ENCODE data around the gene IL34. TPM values are rescaled to one million over a fixed set of nuclear protein-coding genes. Genes with fewer than 3 reads are reported as not detected.

The IL34 gene
- total RNA-seq, 4 donors from 2014 or later = 1.1 to 1.4 TPM; not detected in 2

GRCh38 chr16:70601576-70602575, 44.5 kb upstream of the IL34 start:
- Histone ChIP-seq H3K27ac (no peak overlapping the region), H3K4me1 (no peaks in the 10 kb centered on the region), H3K36me3 (no peaks in the 10 kb centered on the region), H3K27me3 (no peaks in the 10 kb centered on the region), H3K9me3 (no peaks in the 10 kb centered on the region), H3K4me3 (no peak overlapping the region)
- intact Hi-C loops (cut with DNase I; ENCODE audit: low total_unique reads) (no loop called here), in situ Hi-C loops (cut with MboI; ENCODE audit: low pct_ligation_motif_present in 1 of 4, low pct_unique_long_range_greater_than_20kb in 1 of 4, low sequenced_read_pairs in 3 of 4) (no loop called here)
- WGBS, 2 donors (ENCODE audit: low coverage in 1 of 2) = 40 to 75% methylated on average over 3 to 8 of the region's 8 CpGs
- TF ChIP-seq POLR2AphosphoS5 (IDR thresholded peaks at IDR 0.05) (no peak), EP300 (IDR thresholded peaks at IDR 0.05; ENCODE audit: low read depth) (no peak), CTCF (IDR thresholded peaks at IDR 0.05) (no peak), POLR2A (IDR thresholded peaks at IDR 0.05) (no peak)
- DNase-seq = no peak

GRCh38 chr16:70602831-70603230, 43.5 kb upstream of the IL34 start:
- no peak for DNase-seq
- intact Hi-C loops (cut with DNase I; ENCODE audit: low total_unique reads) = no loop called here
- Histone ChIP-seq H3K27me3 (no peaks in the 10 kb centered on the region), H3K36me3 (no peaks in the 10 kb centered on the region), H3K4me1 (no peaks in the 10 kb centered on the region), H3K9me3 (no peaks in the 10 kb centered on the region), H3K4me3 (no peak overlapping the region), H3K27ac (no peak overlapping the region)
- in situ Hi-C loops (cut with MboI; ENCODE audit: low pct_ligation_motif_present in 1 of 4, low pct_unique_long_range_greater_than_20kb in 1 of 4, low sequenced_read_pairs in 3 of 4) = no loop called here
- no peak for TF ChIP-seq POLR2AphosphoS5 (IDR thresholded peaks at IDR 0.05)
- TF ChIP-seq EP300 (IDR thresholded peaks at IDR 0.05; ENCODE audit: low read depth) = no peak
- TF ChIP-seq CTCF (IDR thresholded peaks at IDR 0.05) = no peak
- TF ChIP-seq POLR2A (IDR thresholded peaks at IDR 0.05) = no peak
- WGBS, 2 donors (ENCODE audit: low coverage in 1 of 2) = 78 to 86% methylated on average over 5 to 8 of the region's 8 CpGs

- Histone ChIP-seq H3K27me3 (no peaks in the 10 kb centered on the region), H3K4me1 (no peaks in the 10 kb centered on the region), H3K9me3 (no peaks in the 10 kb centered on the region), H3K27ac (no peak overlapping the region), H3K4me3 (no peak overlapping the region), H3K36me3 (no peaks in the 10 kb centered on the region)
- TF ChIP-seq POLR2AphosphoS5 (IDR thresholded peaks at IDR 0.05) = no peak
- TF ChIP-seq EP300 (IDR thresholded peaks at IDR 0.05; ENCODE audit: low read depth) = no peak
- no peak for TF ChIP-seq CTCF (IDR thresholded peaks at IDR 0.05)
- TF ChIP-seq POLR2A (IDR thresholded peaks at IDR 0.05) = no peak
- DNase-seq = no peak
- 79 to 84% methylated on average over 3 to 8 of the region's 8 CpGs for WGBS, 2 donors (ENCODE audit: low coverage in 1 of 2)
- in situ Hi-C loops (cut with MboI; ENCODE audit: low pct_ligation_motif_present in 1 of 4, low pct_unique_long_range_greater_than_20kb in 1 of 4, low sequenced_read_pairs in 3 of 4) = no loop called here
- intact Hi-C loops (cut with DNase I; ENCODE audit: low total_unique reads) = no loop called here
Observed at GRCh38 chr16:70604407-70605282, 41.7 kb upstream of the IL34 start.

- Histone ChIP-seq H3K36me3 (no peaks in the 10 kb centered on the region), H3K4me1 (peaks cover 0 to 4% (median 2%) of the 10 kb centered on the region in 4 donors), H3K4me3 (no peak overlapping the region), H3K9me3 (no peaks in the 10 kb centered on the region), H3K27ac (no peak overlapping the region), H3K27me3 (no peaks in the 10 kb centered on the region)
- no peak for DNase-seq
- no peak for TF ChIP-seq POLR2AphosphoS5 (IDR thresholded peaks at IDR 0.05)
- TF ChIP-seq POLR2A (IDR thresholded peaks at IDR 0.05) = no peak
- TF ChIP-seq CTCF (IDR thresholded peaks at IDR 0.05) = no peak
- TF ChIP-seq EP300 (IDR thresholded peaks at IDR 0.05; ENCODE audit: low read depth) = no peak
- in situ Hi-C loops (cut with MboI; ENCODE audit: low pct_ligation_motif_present in 1 of 4, low pct_unique_long_range_greater_than_20kb in 1 of 4, low sequenced_read_pairs in 3 of 4) (no loop called here), intact Hi-C loops (cut with DNase I; ENCODE audit: low total_unique reads) (no loop called here)
- 75 to 85% methylated on average over 1 of the region's 1 CpG for WGBS, 2 donors (ENCODE audit: low coverage in 1 of 2)
Observed at GRCh38 chr16:70605283-70605657, 41.1 kb upstream of the IL34 start.

Data from transverse colon (tissue), 4 donors.